GM12875 (cell line): Measurements from ENCODE around the gene CARS1.

Experiments used
- H3K4me3 ChIP-seq: one replicate; pipeline ENCODE4 v1.5.1; 2011; ENCODE audit warnings: low read depth, low read length, control low read depth
- CTCF ChIP-seq: IDR thresholded peaks from 2 replicates; pipeline ENCODE4 v1.5.1; 2011; ENCODE audit warnings: low read depth, mild to moderate bottlenecking, control low read depth, inconsistent platforms, low read length, moderate library complexity, borderline replicate concordance; ENCODE audit not compliant: insufficient read depth

Gene CARS1

GRCh38 chr11:2994336-2994730, 62.9 kb downstream of the CARS1 start:
- no peak overlapping the region for H3K4me3 ChIP-seq
- TF ChIP-seq CTCF: no peak

GRCh38 chr11:2992997-2993325, 64.3 kb downstream of the CARS1 start:
- TF ChIP-seq CTCF: no peak
- H3K4me3 ChIP-seq: peak overlapping the region; percentile 88

- H3K4me3 ChIP-seq: peak within 1 kb of the TSS; percentile 88
- no peak for TF ChIP-seq CTCF
Observed at GRCh38 chr11:2992234-2992996, 64.8 kb downstream of the CARS1 start, which contains the start of gene NAP1L4. Gene NAP1L4, minus strand, starts transcription at chr11:2992329. Its CDS starts 13,109 bp downstream, at chr11:2979220.

- no peak for TF ChIP-seq CTCF
- peak overlapping the region; percentile 81 for H3K4me3 ChIP-seq
Observed at GRCh38 chr11:2991452-2992233, 65.6 kb downstream of the CARS1 start.

GRCh38 chr11:2990617-2991451, 66.4 kb downstream of the CARS1 start:
- TF ChIP-seq CTCF: no peak
- H3K4me3 ChIP-seq: peak overlapping the region; percentile 81

GRCh38 chr11:2989551-2989950, 67.7 kb downstream of the CARS1 start:
- TF ChIP-seq CTCF: no peak
- H3K4me3 ChIP-seq: no peak overlapping the region
